HG02938 (cell line): ENCODE measurements around the gene ISL2.

ENCODE experiments used
- ATAC-seq: cut with Tn5 transposase; IDR thresholded peaks from one replicate; pipeline ENCODE4 v1.9.1; 2021; ENCODE audit warnings: mild to moderate bottlenecking, moderate library complexity; ENCODE audit not compliant: unreplicated experiment

ISL2 gene

DNA sequence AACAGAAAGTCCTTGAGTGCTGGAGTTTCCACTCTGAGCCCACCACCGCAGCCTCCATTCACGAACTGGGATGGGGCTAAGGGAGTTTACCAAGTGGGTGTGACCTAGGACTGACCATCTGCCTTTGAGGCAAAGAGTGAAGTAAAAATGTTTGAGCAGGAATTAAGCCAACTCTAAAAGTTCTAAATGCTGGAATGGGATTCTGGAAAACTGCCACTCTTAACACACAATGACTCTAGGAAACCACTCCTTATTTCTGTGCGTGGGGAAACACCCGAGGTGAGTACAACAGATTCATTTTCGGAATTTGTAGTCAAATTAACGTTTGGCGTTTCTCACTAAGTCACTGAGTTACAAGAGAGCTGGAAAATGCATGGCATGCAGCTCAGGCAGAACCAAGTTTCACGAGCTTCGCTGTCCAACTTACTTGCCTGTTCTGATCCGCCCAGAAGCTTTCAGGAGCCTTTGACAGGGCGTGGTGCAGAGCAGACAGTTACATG lies 31.6 kb downstream of the ISL2 start:
- ATAC-seq = no peak

DNA sequence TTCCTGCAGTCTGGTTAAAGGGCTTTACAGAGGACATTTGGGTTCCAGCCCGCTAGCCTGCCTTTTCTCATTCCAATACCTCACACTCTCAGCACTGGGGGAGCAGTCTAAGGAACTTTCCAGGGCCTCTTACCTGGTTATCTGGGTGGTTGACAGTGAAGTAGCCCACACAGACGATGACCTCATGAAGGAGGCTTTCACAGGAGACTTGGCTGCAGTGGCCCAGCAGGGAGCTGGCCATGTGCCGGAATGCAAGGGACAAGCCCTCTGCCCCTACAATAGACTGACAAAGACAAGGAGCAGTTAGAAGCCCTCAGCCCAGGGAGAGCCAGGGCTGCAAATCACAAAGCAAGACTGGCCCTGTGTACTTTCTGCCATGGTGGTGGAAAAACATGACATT lies 39.5 kb downstream of the ISL2 start:
- no peak for ATAC-seq

DNA sequence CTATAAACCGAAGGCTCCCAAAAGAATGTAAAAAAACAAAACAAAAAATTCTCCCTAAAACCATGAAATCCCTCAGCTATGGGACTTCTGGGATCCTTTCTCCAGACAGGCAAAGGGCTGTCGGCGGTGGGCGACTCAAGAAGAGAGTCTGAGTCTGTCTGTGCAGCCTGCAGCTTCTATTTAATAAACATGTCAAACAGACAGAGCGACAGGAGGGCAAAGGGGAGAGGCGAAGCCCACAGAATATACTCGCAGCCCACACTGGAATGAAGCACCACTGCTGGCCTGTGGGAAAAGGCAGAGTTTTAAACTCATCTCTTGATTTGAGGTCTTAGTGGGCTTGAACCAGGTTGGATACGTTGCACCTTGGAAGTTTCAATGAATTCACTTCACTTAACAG lies 40.2 kb downstream of the ISL2 start:
- no peak for ATAC-seq

DNA sequence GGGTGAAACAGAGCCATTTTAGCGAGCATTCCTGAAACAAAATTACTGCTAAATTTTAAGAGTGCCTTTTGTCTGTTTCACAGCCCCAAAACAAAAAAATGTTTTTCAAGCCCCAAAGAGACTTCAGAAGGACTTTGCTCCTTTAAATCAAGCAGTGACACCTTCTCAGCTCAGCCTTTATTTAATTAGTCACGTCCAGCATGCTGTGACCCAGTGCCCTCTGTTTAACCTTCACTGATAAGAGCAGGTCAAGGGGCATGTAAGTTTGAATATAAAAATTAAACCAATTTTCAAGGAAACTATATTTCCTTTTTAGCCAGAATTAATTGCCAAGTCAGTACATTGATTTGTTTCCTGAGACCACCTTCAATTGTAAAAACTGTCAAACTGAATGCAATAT lies 40.6 kb downstream of the ISL2 start:
- ATAC-seq = no peak

DNA sequence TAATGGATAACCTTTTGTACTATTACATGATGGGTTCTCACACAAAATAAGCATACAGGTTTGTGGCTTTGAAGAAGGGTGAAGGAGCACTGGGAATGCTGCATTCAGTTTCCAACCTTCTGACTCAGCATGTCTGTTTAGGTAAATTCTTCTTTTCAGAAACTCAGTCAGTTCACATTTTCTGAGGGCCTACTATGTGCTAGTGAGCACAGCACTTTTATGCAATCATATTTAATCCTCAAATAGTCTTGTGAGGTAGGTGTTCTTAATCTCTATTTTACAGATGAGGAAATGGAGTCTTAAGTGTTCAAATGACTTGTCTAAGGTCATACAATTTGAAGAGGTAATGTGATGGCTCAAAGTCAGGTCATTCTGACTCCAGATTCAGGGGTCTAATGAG lies 41.2 kb downstream of the ISL2 start:
- ATAC-seq = no peak

DNA sequence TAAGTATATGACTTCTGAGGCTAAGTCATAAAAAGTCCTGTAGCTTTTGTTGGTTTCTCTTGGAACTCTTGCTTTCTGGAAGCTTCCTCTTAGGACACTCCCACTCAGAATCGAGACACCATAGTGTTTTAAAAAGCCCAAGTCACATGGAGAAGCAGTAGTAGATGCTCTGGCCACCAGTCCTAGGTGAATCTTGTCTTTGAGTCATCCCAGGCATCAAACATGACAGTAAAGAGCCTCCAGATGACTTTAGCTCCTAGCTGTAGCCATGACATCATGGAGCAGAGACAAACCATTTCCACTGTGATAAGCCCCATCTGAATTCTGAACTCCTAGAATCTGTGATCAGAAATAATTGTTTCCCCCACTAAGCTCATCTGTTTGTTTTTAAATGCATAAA lies 42.1 kb downstream of the ISL2 start:
- no peak for ATAC-seq

DNA sequence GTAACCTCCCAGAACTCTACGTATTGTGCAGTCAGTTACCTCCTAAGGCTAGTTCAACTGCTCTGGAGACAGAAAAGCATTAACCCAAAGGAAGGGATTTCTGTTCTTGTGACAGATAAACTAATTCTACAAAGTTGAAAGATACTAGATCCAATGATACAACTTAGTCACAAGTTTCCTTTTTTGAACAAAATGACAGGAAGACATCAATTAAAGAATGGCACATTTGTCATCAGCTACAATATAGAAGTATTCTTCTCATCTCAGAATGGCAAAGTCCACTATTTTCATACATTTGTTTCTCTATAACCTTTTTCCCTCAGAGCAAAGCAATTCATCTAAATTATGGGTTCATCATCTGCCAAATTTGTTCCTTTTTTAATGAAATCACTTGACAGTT lies 43.7 kb downstream of the ISL2 start:
- no peak for ATAC-seq

DNA sequence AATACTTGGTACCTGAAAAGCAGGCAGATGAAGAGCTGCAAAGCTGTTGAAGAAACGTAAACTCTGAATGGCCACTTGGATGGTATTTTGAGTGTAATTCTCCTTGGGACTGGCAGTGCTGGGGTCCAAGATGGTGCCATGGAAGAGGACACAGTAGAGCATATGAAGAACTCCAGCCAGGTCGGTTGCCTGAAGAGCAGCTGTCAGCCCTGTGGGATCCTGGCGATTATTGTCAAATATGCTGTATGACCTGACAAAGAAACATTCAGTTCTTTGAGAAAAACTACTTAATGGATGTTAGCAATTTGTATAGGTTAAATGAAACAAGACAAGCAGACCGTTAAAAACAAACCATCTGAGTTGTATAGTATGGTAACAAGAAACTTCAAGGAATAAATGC lies 44.8 kb downstream of the ISL2 start:
- ATAC-seq = no peak

DNA sequence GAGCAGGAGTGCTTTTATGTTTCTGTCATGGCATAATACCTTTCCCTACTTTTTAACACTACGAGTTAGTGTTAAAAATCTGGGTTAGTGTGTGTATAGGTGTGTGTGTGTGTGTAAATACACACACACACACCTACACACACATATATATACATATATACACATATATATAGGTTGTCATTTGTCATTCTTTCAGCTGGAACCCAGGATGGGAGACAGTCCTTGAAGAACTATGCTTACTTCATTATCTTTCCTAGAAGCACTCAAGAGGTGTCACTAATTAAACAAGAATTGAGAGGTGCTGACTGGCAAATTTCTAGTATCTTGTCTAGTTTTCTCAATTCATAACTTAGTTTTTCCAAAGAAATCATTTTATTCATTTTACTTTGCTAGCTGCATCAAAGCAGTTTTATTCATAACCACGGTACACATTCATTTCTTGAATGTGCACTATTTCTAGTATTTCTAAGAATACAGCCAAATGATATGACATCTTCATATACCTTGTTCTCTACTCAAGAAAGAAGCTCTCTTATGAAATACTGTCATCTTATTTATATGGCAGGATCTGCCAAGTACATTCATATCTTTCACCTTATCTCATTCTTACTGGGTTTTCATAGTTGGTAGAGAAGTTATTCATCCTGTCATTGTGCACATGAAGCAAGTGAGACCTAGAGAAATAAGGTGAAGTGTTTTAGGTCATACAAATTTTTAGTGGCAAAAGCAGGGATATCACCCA lies 46.6 kb downstream of the ISL2 start:
- no peak for ATAC-seq

DNA sequence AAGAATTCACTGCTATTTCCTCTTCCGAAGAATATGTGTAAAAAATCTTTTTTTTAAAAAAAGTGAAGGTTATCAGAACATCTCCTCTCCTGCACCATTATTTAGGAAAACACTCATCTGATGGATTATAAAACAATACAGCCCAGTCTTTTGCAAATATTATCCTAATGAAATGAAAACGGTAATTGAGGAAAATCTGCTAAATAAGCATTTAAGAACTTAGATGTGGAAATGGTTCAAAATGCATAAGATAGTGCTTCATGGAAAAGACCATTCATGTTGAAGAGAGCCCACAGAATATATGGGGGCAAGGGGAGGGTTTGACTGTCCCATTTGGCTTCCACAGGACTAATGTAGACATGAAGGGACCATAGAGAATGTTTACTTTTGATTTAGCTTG lies 47.8 kb downstream of the ISL2 start:
- no peak for ATAC-seq

DNA sequence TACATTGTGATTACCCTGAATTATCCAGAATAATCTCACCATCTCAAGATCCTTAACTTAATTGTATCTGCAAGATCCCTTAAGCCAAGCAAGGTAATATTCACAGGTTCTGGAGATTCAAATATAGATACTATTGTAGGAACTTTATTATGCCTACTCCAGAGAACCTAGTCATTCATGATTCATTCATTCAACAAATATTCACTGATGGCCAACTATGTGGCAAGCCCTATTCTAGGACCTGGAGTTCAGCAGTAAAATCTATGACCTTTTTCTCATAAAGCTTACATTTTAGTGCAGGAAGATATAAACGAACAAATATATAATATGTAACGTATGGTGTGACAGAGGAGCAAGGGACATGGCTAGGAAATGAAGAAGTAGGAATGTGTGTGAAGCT lies 49.6 kb downstream of the ISL2 start:
- no peak for ATAC-seq

DNA sequence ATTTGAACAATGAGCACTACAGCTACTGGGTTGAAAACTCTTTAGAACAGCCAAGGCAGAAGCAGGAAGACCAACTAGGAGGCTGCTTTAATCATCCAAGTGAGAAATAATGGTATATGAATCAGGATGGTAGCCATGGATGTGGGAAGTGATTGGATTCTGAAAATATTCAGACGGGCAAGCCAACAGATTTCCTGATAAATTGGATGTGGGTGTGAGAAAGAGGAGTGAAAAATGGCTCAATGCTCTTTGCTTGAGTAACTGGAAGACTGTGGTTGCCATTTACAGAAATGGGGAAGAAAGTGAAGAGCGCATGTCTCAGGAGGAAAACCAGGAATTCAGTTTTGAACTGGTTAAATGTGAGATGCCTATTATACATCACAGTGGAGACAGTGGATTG lies 50.4 kb downstream of the ISL2 start:
- no peak for ATAC-seq

DNA sequence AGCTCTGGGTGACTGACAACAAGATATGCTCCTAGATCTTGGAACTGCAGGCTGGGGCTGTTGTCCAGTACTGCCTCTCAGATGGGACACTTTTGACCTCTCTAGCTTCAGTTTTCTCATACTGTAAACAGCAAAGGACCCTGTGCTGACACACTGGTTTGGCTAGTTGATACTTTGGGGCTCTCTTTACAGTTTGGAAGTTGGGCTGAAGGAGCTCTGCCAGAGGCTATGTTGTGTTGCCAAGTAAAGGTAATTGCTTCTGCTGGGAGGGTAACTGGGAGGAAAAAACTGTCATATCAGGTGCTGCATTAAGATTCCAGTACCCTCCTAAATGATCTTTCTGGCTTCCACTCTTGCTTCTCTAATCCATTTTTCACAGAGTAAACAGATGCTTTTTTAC lies 54.0 kb downstream of the ISL2 start:
- no peak for ATAC-seq

DNA sequence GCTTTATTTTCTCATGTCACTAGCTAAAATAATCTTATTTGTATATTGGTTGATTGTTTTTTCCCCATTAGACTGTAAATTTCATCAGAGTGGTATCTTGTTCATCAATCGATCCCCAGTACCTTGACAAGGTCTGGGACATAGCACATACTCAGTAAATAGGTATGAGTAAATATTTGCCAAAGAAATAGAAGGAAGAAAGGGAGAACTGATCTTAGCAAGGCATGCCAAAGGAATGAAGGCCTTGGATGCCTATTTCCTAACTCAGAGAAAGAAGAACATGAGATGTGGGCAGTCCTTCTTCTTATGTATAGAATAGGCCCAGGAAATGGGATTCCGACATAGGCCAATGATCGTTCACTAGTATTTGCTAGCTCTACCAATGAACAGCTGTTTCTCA lies 54.7 kb downstream of the ISL2 start:
- ATAC-seq = no peak

DNA sequence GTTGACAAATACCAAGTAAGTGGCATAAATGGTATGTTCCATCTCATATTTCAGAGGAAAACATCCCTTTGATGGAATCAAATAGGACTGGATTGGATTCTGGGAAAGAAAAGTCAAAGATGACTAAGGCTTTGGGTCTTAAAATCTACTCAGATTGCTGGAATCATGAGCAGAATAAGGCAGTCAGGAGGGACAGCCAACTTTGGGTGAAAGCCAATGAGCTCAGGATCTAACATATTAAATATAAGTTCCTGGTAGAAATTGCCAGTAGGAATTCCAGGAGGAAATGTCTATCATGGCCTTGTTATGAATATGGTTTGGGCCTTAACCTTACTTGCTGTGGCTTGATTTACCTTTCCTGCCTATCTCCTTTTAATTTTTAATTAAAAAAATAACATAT lies 55.3 kb downstream of the ISL2 start:
- ATAC-seq = no peak
